ENCODE results near the gene SSB.
"Not testable (repeated sequence)": the region's sequence is repeated elsewhere in the genome, so short reads cannot be mapped to it uniquely, and the experiment has no call there.

The SSB gene

GRCh38 chr2:169798718-169799592 lies at the start of gene SSB:
SSB (plus strand) TSS chr2:169798871; CDS start chr2:169800961, 2,090 bp downstream.
- DNase-seq (ENCODE audit: low read depth), result peak; percentile 81

GRCh38 chr2:169752752-169753151 lies 45.9 kb upstream of the SSB start:
- DNase-seq (ENCODE audit: low read depth), result no peak

GRCh38 chr2:169755083-169755870 lies 43.4 kb upstream of the SSB start:
- DNase-seq (ENCODE audit: low read depth), result no peak

GRCh38 chr2:169756342-169756741 lies 42.3 kb upstream of the SSB start:
- no peak for DNase-seq (ENCODE audit: low read depth)

GRCh38 chr2:169757356-169757755 lies 41.3 kb upstream of the SSB start:
- no peak for DNase-seq (ENCODE audit: low read depth)

- no peak for DNase-seq (ENCODE audit: low read depth)
Observed at GRCh38 chr2:169757778-169758177, 40.9 kb upstream of the SSB start.

- no peak for DNase-seq (ENCODE audit: low read depth)
Observed at GRCh38 chr2:169759987-169760386, 38.7 kb upstream of the SSB start.

- DNase-seq (ENCODE audit: low read depth), result not testable (repeated sequence)
Observed at GRCh38 chr2:169760798-169761197, 37.9 kb upstream of the SSB start.

- DNase-seq (ENCODE audit: low read depth), result no peak
Observed at GRCh38 chr2:169761251-169761969, 37.3 kb upstream of the SSB start.

GRCh38 chr2:169761970-169762292 lies 36.7 kb upstream of the SSB start:
- DNase-seq (ENCODE audit: low read depth), result no peak

GRCh38 chr2:169765523-169765922 lies 33.1 kb upstream of the SSB start:
- peak; percentile 34 for DNase-seq (ENCODE audit: low read depth)

- DNase-seq (ENCODE audit: low read depth), result peak; percentile 20
Observed at GRCh38 chr2:169767243-169767888, 31.3 kb upstream of the SSB start.

GRCh38 chr2:169768262-169768995 lies 30.2 kb upstream of the SSB start:
- DNase-seq (ENCODE audit: low read depth), result no peak

GRCh38 chr2:169771021-169771420 lies 27.6 kb upstream of the SSB start:
- no peak for DNase-seq (ENCODE audit: low read depth)

- DNase-seq (ENCODE audit: low read depth), result no peak
Observed at GRCh38 chr2:169771612-169772011, 27.1 kb upstream of the SSB start.

GRCh38 chr2:169772651-169773050 lies 26.0 kb upstream of the SSB start:
- no peak for DNase-seq (ENCODE audit: low read depth)

- DNase-seq (ENCODE audit: low read depth), result no peak
Observed at GRCh38 chr2:169775354-169775753, 23.3 kb upstream of the SSB start.

- DNase-seq (ENCODE audit: low read depth), result no peak
Observed at GRCh38 chr2:169775765-169776164, 22.9 kb upstream of the SSB start.

- no peak for DNase-seq (ENCODE audit: low read depth)
Observed at GRCh38 chr2:169776252-169776761, 22.4 kb upstream of the SSB start.

GRCh38 chr2:169778446-169778845 lies 20.2 kb upstream of the SSB start:
- DNase-seq (ENCODE audit: low read depth), result no peak

Data from HS-5 (cell line).